Kasumi-1 (cell line): ENCODE measurements around the gene MOXD1.

ENCODE experiments used
- DNase-seq, 2 experiments: peaks; one replicate each; lab custom pipeline; 2025; lab: John Stamatoyannopoulos, UW

MOXD1 gene

DNA sequence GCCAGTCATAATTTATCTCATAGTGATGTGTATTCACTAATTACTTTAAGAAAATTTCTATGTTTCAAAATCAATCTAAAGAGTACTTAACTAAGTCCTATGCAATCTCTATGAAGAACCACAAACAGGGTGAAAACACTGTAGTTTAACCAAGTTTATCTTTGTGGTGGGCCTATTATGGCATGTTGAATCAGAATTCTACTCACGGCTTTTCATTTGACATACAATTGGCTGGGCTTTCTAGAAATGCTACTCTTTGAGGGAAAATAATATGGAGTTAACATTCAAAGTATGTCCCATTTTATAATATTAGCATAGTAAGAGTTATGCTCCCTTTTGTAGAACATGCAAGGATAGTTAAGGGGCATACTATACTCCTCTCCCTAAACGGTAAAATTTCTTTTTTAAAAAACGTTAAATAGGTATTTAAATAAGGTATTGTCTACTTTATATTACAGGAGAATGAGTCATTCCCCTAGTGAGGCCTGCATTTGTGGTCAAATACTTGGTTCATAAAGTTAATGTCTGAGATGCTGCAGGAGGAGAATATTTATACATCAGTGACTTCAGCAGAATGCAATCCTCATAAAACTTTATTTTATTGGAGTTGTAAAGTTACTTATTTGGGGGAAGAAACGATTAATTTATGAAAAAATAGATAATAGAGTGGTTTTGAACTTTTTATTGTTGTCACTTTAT, 1.8 kb downstream of the MOXD1 start:
- DNase-seq: no peak

DNA sequence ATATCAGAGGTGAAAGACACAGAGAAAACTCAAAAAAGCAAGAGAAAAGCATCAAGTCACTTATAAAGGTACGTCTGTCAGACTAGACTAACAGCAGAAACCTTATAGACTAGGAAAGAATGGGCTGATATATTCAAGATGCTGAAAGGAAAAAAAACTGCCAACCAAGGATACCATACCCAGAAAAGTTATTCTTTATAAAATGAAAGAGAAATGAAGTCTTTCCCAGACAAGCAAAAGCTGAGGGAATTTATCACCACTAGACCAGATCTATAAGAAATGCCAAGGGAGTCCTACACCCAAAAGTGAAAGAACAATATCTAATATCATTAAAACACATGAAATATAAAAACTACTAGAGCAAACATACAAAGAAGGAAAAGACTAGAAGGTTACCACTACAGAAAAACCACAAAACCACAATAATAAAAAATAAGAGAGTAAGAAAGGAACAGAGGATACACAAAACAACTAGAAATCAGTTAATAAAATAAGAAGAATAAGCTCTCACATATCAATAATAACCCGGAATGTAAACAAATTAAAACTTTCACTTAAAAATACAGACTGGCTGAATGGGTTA, 6.2 kb downstream of the MOXD1 start:
- DNase-seq: no peak

DNA sequence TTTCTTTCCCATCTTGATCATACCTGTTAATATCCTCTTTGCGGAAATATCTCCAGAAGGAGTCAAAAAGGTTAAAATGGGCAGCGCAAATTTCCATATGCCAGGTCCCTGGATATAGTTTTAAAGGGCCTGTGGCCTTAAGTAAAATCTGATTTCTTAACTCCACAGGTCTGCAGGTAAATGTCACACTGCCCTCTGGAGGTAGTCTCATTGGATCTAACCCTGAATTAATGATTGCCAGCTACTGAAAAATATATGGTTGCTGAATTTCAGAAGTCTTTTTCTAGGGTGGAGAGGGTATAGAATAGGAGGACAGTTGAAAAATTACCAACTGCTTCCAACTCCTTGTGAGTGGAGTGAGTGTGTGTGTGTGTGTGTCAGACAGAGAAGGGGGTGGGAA, 8.5 kb downstream of the MOXD1 start:
- no peak for DNase-seq

DNA sequence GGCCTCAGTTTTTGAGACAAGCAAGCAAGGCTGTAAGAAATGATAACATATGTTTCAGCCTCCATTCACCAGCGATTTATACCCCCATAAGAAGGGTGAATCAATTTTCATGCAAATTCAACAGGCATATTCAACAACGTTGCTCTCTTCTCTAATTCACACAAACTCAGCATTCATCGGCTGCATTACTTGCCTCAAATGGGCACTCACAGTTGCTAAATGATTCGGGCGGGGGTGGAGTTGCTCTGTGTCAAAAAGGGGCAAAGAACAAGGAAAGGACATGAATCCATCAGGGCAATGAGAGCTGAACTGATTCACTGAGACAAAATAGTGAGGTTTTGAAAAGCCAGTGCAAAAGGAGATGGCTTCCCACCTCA, 9.0 kb downstream of the MOXD1 start:
- no peak for DNase-seq

DNA sequence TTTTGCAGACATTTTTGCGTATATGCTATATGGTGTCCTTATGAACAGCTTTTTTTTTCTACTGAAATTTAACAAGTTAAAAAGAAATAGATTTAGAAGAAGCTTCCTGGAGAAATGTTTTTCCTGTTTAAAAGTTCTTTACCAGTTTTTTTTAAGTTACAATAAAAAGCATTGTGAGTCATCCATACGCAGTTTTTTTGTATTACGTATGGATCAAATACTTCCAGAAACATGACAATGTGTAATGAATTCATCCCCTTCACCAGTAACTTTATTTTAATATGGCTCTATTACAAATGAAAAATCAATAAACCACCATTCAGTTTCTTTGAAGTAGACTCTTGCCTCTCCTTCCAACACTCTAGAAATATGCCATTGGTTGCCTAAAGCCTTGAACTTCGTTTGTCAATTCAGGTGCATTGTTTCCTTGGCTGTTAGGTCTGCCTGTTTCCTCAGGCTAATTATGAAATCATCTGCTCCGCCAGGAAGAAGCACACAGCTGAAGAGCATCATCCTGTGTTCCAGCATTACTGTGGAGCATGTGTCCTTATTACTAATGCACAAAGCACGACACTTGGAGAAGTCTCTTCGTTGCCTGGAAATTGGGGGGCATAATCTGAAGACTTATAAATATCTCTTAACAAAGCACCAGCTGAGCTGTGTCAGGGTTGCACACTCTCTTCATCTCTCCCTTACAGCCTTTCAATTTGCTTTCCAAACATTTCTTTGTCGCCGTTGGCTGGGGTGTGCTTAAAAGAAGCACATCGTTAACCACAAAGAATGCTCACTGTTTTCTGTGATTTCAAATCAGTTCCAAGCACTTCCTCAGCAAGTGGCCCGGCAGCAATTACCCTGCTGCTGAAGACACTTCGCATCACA, 9.6 kb downstream of the MOXD1 start:
- no peak for DNase-seq

DNA sequence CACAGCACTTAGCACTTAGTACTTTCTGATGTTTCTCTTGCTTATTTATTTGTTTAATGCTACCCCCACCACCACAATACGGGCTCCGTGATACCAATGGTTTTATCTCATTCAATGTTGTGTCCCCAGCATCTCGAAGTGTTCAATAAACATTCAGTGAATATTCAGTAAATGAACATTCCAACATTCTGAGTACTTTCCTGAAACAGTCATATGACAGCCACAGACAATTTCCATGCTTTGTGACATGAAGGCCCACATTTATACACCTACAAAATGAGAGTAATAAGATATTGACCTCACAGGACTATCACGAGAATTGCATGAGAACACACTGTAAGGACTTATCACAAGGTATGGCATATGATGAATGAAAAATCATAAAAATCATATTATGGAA, 10.8 kb downstream of the MOXD1 start:
- DNase-seq: no peak

DNA sequence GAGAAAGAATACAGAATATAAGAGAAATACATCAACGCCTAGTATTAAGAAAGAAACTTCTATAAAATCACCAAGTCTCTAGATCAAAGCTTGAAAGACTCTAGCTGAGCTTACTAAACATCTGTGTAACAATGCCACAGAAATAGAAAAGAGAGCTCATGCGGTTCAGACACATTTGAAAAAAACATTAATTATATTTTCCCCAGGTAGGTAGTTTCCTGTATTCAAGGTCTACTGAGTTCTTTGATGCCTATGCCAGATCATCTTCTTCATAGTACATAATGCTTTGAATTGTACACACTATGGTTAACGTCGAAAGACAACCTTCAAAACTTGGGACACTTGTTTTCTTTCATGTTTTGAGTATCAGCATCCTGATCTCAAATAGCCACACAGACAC, 11.3 kb downstream of the MOXD1 start:
- DNase-seq: no peak

DNA sequence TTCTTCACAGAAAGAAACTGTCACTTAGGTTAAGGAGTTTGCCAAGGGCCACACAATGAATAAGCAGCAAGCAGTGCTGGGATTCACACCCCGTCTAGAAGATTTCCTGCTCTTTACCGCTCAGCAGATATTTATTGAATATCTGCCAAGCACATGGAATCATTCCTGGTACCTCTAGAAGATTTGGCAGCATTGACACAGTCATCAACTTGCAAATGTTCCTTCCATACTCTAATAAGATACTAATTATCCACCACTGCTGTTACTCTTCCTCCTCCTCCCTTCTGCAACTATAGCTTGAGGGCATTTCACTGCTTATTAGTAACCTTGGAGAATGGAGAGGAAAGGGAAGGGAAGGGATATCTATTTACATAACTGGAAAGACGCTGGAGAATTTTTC, 13.0 kb downstream of the MOXD1 start:
- no peak for DNase-seq

DNA sequence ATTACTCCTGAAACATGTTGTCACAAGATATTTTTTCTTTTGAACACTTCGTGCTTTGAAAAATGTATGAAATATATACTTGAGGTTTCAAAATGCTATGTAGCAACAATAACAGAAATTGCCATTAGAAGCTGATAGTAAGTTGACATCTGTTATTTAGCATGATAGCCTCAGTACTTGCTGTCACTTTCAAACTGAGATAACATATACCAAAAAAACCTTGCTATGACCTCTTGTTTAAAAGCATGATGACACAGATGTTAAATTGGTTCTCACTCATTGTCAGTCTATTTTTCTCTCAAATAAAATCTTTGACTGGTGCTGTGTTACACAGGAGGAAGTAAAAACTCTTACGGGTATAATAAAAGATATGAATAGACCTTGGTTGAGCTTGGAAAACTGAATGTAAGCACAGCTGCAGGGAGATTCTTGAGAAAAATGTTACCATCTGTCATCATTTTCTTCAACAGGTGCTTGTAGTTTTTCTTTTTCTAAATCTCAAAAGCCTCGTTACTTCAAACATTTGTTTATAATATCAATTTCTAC, 18.6 kb downstream of the MOXD1 start:
- no peak for DNase-seq

DNA sequence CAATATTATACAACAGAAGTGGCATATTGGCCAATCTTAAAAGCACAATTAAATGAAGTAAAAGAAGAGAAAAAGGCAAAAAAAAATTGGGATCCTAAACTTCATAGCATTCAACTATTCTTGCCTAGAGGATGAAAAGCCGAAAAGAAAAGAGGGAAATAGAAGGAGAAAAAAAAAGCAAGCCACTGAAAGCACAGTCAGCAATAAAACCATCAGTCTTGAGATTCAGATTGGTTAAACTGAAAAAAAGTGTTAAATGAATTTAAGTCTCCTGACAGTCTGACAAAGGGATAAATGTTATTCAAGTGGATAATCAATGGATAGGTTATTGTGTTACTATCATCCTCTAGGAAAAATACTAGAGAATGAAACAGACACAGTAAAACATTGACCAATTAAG, 19.9 kb downstream of the MOXD1 start:
- DNase-seq: no peak

DNA sequence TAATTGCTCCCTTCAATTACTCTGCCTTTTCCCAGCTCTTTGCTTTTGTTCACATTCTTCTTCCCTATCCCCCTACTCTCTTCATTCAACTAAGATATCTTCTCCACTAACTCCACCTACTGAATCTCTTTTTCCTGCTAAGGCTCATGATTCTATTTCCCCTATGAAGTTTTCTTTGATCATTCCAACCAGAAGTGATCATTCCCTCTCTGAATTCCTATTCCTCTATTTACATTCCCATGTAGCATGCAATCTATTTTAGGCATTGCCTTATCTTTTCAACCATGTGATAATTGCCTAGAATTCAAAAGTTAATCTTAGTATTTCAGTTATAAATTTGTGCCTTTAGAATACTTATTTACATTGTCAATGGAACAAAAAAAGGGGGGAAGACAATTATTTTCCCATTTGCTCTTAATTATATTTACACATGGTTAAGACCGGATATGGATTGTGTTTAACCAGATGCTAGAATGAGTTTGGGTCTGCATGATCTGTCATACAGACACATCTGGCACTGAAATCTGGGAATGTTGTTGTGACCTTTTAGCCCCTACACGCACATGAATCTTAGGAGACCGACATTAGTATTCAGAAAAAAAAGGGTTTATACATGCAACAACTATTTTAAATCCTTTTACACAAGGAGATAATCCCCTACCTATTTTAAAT, 20.8 kb downstream of the MOXD1 start:
- no peak for DNase-seq

DNA sequence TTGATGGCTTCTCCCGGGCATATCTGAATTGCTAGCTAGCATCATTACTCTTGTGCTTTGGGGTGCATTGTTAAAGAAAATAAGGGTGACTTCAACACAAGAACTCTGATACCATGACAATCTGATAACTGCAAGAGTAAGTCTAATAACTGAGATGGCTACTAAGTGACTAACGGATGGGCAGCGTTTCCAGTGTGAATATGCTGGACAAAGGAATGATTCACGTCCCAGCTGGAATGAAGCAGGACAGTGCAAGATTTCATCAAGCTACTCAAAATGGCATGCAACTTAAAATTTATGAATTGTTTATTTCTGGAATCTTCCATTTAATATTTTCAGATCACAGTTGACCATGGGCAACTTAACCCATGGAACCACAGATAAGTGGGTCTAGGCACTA, 31.7 kb downstream of the MOXD1 start:
- no peak for DNase-seq

DNA sequence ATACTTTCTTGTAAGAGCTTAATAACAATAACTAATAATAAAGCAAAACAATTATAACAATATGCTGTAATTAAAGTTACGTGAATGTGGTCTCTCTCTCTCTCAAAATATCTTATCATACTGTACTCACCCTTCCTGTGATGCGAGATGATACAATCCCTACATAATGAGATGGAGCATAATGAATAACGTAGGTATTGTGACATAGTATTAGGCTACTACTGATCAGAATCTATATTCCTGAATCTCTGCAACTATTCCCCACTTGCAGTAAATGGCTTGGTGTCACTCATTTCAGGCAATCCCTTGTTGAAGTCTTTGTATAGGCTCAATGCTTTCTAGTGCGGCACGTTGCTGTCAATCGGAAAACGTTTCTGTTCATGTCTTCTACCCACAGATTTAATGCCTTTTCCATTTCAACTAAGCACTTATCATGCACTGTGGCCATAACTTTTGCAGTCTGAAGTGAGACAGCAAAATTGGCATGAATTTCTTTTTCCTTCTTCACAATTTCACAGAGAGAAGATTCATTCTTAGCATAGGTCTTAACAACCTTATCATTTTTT, 32.3 kb downstream of the MOXD1 start:
- DNase-seq: no peak

DNA sequence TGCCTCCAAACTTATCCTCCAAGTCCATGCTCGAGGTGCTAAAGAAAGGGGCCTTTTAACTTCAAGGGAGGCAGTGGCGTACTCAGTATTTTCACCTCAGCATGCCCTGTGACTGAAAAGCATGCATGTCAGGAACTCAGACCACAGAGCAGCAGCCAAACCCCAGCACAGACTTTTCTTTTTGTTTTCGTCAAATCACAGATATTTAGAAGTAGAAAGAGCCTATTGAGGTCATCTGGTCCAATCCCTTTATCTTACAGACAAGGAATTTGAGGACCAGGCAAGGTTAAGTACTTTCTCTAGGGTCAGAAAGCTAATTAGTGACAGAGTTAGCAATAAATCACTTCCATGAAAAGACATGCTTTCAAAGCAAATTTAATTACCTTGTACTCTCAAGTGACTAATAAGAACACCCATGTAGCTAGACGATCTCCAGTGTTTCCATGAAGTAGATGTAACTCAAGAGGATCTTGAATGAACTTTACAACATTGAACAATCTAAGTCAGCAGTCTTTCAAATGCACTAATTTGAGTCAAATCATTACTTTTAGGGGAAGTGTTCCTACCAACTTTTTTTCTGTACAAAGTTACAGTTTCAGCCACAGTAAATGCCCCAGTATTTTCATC, 35.9 kb downstream of the MOXD1 start:
- no peak for DNase-seq

DNA sequence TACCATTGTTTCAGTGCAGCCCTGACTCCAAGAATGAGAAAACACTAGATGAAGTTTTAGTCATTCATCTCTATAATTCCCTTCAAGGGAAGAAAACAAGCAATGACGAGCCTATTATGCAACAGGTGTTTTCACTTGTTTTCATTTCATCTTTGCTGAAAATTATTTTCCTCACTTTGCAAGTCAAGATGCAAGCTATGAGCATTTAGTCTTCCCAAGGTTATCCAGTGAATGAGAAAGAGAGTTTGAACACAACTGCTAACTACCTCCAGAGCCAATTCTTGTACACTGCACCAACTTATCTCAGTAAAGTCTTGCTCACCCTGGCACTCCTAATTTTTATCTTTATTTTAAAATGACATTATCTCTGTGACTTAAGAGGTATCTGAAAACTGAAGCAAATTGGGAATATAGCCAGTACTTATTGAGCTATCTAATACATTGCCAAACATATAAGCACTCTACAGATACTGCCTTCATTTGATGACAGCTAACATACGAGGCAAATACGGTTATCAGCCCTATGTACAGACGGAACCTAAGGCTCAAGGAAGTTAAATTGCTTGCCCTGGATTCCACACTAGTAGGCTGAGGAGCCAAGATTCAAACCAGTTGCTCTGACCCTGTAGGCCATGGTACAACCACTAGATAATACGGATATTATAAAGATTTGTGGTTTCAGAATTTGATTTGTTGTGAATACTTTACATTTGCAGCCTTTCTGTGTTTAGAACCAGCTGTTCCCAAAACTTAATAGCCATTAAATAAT, 36.8 kb downstream of the MOXD1 start:
- no peak for DNase-seq

DNA sequence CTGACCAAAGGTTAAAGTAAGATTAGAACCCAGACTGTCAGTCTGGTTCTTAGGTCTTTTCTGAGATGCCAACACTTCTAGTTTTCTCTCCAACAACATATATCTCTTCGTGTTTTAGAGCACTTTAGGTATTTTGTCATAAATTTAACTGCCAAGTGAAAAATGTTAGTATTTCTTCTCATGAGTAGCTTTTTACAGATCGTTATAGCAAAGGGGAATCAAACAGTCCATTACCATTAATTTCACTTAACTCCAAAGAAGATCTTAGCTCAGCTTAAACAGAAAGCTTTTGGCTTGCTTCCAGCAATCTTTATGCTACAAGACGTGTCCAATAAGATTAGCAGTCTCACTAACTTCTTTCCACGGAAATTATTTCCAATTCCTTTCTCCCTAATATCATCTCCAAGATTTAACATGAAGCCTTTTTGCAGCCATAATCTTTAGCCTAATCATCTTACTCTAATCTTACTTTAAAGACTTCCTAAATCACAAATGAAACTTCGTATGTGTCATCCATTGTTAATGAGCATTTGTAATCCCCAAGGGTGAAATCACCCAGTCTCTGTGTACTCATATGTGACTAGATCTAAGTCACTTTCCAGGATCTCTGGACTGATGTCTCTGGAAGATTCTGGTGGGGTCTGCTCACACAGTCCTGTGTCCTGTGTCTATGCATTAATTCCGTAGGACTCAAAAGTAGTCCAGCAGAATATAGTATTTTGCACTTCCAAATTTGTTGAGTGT, 38.7 kb downstream of the MOXD1 start:
- DNase-seq: no peak

DNA sequence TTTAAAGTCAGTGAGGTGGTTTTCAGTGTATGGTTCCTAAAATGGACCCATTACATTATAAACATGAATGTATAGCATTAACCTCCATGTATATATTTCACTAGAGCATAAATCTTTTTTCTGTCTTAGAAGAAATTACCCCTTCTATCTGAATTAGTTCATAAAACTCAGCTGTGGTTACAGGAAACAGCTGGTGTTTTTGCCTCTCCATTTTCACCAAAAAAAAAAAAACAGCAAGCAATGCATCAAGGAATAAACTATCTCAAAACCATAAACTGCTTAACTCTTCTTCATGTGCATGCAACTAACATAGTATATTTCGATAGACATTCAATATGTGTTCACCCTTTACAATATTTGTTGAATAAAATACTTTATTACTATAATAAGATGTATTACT, 40.2 kb downstream of the MOXD1 start:
- no peak for DNase-seq

DNA sequence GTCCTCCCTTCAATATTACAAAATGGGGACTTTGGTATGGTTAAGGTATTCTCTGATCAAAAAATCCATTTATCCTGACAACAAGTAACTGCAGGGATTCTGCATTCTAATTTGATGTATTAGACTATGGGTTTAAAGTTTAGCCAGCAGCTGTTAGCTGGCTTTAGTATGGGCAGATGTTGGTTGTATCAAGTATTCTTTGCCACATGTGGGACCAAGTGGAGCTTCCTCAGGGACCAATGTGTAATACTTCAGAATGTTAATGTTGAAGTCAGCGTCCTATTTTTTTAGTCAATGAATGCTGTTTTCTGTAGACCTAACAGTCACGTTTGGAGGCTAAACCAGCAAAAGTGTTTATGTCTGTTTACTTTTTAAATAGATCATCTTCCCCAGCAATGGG, 41.4 kb downstream of the MOXD1 start:
- DNase-seq: no peak

DNA sequence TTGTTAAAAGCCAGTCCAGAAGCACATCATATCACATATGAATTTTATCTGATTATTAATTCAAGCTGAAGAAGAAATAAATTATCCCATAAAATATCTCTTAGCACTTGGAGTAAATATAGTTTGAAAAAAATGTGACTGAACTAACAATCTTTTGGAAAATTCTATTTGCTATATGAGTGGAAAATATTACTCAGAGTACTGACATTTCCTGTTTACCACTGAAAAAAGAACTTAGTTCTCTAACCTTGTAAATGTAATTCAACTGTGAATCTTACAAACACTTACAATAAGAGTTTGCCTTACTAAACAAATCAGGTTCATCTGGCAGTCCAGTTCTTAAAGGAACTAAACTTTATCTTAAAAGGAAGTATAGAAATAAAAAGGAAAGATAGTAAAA, 44.2 kb downstream of the MOXD1 start:
- DNase-seq: no peak

DNA sequence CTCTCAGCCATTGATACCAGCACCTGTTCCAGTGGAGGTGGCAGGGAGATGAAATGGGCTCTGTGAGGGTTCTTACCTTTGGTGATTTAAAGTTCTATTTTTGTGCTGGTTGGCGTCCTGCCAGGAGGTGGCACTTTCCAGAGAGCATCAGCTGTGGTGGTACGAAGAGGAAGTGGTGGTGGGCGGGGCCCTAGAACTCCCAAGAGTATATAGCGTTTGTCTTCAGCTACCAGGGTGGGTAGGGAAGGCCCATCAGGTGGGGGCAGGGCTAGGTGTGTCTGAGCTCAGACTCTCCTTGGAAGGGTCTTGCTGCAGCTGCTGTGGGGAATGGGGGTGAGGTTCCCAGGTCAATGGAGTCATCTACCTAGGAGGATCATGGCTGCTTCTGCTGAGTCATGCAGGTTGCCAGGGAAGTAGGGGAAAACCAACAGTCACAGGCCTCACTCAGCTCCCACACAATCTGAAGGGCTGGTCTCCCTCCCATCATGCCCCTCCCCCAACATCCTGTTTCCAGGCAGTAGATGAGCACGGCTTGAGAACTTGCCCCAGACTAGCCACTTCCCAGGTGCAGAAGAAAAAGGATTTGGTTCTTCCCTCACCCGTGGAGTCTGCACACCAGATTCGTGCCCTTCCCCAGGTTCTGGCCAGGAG, 46.6 kb downstream of the MOXD1 start:
- peak; percentile 20 to 38 for DNase-seq
